ENCODE measurements around the gene GATAD2B. TPM values are rescaled to one million over a fixed set of nuclear protein-coding genes. Genes with fewer than 3 reads are reported as not detected.

Gene GATAD2B
- total and polyA plus RNA-seq, 2 experiments from 2014 or later = 5.4 to 11.7 TPM

DNA sequence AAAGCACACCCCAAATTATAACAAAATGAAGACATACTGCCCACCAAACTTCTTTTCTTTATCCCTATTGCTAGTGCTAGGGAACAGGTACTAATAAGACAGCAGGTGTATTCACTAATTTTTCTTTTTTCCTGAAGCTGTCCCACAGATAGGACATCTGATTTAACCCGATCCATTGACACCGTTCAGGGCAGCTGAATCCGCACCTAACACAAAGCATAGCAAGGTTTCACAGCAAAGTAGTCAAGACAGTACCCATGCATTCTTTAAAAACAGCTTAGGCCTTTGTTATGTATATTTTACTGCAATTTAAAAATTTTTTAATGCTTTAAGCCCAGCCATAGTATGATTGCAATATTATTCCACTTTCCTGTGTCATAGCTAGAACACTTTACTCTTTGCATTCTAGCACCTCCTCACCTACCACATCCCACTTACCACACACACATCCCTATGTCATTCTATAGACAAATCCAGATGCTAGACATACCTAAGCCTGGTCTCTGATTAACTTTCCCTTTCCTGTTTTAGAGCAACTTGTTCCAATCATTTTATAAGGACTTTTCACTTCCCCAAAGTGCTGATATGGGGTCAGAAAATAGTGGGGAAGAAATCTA, 40.4 kb downstream of the GATAD2B start:
- TF ChIP-seq EZH2 (IDR thresholded peaks at IDR 0.05; ENCODE audit: borderline replicate concordance) (no peak), EZH2phosphoT487 (IDR thresholded peaks at IDR 0.05; ENCODE audit: low read depth, severe bottlenecking, unreplicated experiment) (no peak)
- TF ChIP-seq, protein P1, sequence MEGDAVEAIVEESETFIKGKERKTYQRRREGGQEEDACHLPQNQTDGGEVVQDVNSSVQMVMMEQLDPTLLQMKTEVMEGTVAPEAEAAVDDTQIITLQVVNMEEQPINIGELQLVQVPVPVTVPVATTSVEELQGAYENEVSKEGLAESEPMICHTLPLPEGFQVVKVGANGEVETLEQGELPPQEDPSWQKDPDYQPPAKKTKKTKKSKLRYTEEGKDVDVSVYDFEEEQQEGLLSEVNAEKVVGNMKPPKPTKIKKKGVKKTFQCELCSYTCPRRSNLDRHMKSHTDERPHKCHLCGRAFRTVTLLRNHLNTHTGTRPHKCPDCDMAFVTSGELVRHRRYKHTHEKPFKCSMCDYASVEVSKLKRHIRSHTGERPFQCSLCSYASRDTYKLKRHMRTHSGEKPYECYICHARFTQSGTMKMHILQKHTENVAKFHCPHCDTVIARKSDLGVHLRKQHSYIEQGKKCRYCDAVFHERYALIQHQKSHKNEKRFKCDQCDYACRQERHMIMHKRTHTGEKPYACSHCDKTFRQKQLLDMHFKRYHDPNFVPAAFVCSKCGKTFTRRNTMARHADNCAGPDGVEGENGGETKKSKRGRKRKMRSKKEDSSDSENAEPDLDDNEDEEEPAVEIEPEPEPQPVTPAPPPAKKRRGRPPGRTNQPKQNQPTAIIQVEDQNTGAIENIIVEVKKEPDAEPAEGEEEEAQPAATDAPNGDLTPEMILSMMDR (IDR thresholded peaks at IDR 0.05; ENCODE audit: poor library complexity) = no peak
- Histone ChIP-seq H3K79me2 (peaks cover 94% of the 10 kb centered on the region), H3K27me3 (no peaks in the 10 kb centered on the region), H3K4me3 (no peak overlapping the region), H3K4me2 (peak overlapping the region; percentile 63), H3K27ac (peak overlapping the region; percentile 90), H3K4me1 (ENCODE audit: insufficient read depth) (peaks cover 13% of the 10 kb centered on the region), H2AFZ (no peak overlapping the region), H3K9me2 (replicated peaks; ENCODE audit: insufficient read depth) (no peaks in the 10 kb centered on the region), H4K20me1 (ENCODE audit: insufficient read depth, poor library complexity, severe bottlenecking) (peaks cover 53% of the 10 kb centered on the region), H3K9me3 (ENCODE audit: low read depth) (no peaks in the 10 kb centered on the region), H3K36me3 (replicated peaks; ENCODE audit: insufficient read depth, low read depth) (no peaks in the 10 kb centered on the region)
- no peak for DNase-seq (ENCODE audit: low spot score)
- 84% methylated on average over 3 of the region's 3 CpGs for WGBS (ENCODE audit: low lambda C conversion rate, missing lambda C conversion rate)

DNA sequence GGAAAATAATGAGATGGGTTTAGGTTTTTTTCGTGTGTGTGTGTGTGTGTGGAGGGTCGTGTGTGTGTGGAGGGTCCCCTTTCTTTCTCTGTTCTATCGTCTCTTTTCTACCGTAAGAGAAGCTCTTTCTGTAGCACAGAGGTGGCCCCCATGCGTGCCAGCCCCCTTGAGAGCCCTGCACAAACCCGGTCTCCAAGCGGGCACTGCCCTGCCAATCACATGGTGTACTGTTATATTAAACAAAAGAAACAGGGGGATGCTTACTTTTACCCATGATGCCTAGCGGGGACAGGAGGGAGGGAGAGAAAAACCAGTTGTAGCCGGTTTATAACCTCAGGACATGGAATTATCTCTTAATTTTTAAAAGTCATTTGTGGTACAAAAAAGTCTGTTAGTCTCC, 41.0 kb downstream of the GATAD2B start:
- Histone ChIP-seq H2AFZ (no peak overlapping the region), H3K79me2 (peaks cover 94% of the 10 kb centered on the region), H3K27me3 (no peaks in the 10 kb centered on the region), H3K9me3 (ENCODE audit: low read depth) (no peaks in the 10 kb centered on the region), H3K27ac (peak overlapping the region; percentile 90), H3K9me2 (replicated peaks; ENCODE audit: insufficient read depth) (no peaks in the 10 kb centered on the region), H3K4me2 (peak overlapping the region; percentile 63), H3K4me3 (no peak overlapping the region), H4K20me1 (ENCODE audit: insufficient read depth, poor library complexity, severe bottlenecking) (peaks cover 48% of the 10 kb centered on the region), H3K36me3 (replicated peaks; ENCODE audit: insufficient read depth, low read depth) (no peaks in the 10 kb centered on the region), H3K4me1 (ENCODE audit: insufficient read depth) (peaks cover 10% of the 10 kb centered on the region)
- TF ChIP-seq EZH2phosphoT487 (IDR thresholded peaks at IDR 0.05; ENCODE audit: low read depth, severe bottlenecking, unreplicated experiment) (no peak), EZH2 (IDR thresholded peaks at IDR 0.05; ENCODE audit: borderline replicate concordance) (no peak)
- TF ChIP-seq, protein P1 (IDR thresholded peaks at IDR 0.05; ENCODE audit: poor library complexity) = no peak
- WGBS (ENCODE audit: low lambda C conversion rate, missing lambda C conversion rate) = 52% methylated on average over 9 of the region's 9 CpGs
- DNase-seq (ENCODE audit: low spot score) = peak; percentile 49

DNA sequence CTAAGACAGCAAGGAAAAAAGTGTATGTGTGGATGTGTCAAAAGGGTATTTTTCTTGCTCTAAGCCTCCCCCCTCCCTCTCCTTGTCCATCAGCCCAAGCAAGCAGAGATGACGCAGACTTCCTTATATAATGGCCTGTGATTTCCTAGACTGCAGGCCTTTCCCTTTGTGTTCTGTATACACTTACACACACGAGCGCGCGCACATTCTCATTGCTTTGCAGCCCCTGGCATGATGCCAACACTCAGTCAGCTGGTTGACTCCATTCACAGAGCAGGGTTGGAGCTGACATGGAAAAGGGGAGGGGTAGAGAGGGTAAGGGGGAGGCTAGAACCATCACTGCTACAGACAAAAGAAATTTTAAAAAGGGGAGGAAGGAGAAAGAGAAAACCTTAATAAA, 41.8 kb downstream of the GATAD2B start:
- H3K79me2 ChIP-seq = peaks cover 94% of the 10 kb centered on the region
- 54% methylated on average over 5 of the region's 5 CpGs for WGBS (ENCODE audit: low lambda C conversion rate, missing lambda C conversion rate)

More for the DNA sequence above, 41.8 kb downstream of the GATAD2B start:
- no peaks in the 10 kb centered on the region for H3K9me3 ChIP-seq (ENCODE audit: low read depth)
- H3K4me3 ChIP-seq = no peak overlapping the region
- H3K27me3 ChIP-seq = no peaks in the 10 kb centered on the region
- peaks cover 10% of the 10 kb centered on the region for H3K4me1 ChIP-seq (ENCODE audit: insufficient read depth)
- no peaks in the 10 kb centered on the region for H3K9me2 ChIP-seq (replicated peaks; ENCODE audit: insufficient read depth)
- H3K27ac ChIP-seq = peak overlapping the region; percentile 90
- peaks cover 44% of the 10 kb centered on the region for H4K20me1 ChIP-seq (ENCODE audit: insufficient read depth, poor library complexity, severe bottlenecking)
- DNase-seq (ENCODE audit: low spot score) = peak; percentile 93
- TF ChIP-seq, protein P1 (IDR thresholded peaks at IDR 0.05; ENCODE audit: poor library complexity) = no peak
- TF ChIP-seq EZH2phosphoT487 (IDR thresholded peaks at IDR 0.05; ENCODE audit: low read depth, severe bottlenecking, unreplicated experiment) (no peak), EZH2 (IDR thresholded peaks at IDR 0.05; ENCODE audit: borderline replicate concordance) (no peak)
- no peaks in the 10 kb centered on the region for H3K36me3 ChIP-seq (replicated peaks; ENCODE audit: insufficient read depth, low read depth)
- peak overlapping the region; percentile 63 for H3K4me2 ChIP-seq
- H2AFZ ChIP-seq = no peak overlapping the region

Measured in hepatocyte (in vitro differentiated cells).